Midbrain (tissue), 1 donor: ENCODE data around the gene ANO9.

ENCODE experiments used
- DNase-seq: peaks from one replicate; lab custom pipeline; 2025; lab: John Stamatoyannopoulos, UW

The ANO9 gene, protein sequence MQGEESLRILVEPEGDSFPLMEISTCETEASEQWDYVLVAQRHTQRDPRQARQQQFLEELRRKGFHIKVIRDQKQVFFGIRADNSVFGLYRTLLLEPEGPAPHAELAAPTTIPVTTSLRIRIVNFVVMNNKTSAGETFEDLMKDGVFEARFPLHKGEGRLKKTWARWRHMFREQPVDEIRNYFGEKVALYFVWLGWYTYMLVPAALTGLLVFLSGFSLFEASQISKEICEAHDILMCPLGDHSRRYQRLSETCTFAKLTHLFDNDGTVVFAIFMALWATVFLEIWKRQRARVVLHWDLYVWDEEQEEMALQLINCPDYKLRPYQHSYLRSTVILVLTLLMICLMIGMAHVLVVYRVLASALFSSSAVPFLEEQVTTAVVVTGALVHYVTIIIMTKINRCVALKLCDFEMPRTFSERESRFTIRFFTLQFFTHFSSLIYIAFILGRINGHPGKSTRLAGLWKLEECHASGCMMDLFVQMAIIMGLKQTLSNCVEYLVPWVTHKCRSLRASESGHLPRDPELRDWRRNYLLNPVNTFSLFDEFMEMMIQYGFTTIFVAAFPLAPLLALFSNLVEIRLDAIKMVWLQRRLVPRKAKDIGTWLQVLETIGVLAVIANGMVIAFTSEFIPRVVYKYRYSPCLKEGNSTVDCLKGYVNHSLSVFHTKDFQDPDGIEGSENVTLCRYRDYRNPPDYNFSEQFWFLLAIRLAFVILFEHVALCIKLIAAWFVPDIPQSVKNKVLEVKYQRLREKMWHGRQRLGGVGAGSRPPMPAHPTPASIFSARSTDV

DNA sequence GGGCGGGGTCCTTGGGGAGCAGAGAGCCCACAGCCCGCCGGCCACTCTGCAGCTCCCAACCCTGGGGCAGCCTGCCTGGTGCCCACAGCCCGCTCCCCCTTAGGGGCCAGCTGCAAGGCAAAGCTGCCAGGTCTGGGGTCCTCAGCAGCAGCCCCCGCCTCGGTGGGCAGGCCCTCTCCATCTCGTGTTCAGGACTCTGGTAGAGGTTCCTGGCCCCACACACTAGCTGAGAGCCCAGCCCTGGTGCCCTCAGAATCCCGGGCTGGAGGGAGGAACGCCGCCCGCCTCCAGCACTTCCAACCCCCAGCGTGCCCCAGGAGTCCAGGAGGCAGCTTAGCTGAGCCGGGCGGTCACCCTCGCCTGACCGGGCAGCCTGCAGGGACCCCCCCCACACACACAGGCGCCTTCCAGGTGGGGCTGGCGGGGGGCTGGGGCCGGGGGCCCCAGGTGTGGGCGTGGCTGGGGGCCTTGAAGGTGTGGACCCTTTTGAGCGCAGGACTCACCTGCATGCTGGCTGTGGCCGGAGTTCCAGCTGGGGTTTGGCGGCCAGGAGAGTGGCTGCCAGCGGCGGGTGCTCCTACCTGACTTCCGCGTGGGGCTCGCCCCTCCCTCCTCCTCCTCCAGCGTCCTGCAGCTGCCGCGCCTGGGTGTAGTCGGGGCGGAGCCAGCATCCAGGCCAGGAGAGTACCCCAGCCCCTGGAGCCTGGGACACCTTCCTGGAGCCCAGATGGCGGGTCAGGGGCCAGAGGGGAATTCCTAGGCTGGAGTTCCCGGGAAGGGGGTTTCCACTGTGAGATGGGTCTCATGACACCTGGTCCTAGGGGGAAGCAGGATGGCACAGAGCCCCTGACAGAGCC lies at the start of gene ANO9:
Gene ANO9 (minus strand): TSS at position 594 of the 857 bp plus-strand sequence. CDS start 85 bp downstream, at position 509.
- DNase-seq: no peak

GRCh38 chr11:491358-491757 lies 49.5 kb upstream of the ANO9 start:
- DNase-seq: no peak

- DNase-seq: no peak
These were observed 49.1 kb upstream of the ANO9 start for GRCh38 chr11:490930-491260.

GRCh38 chr11:490186-490929 lies 48.5 kb upstream of the ANO9 start:
- DNase-seq: no peak

- no peak for DNase-seq
These were observed 47.9 kb upstream of the ANO9 start for GRCh38 chr11:489610-490185.

- no peak for DNase-seq
These were observed 47.2 kb upstream of the ANO9 start for GRCh38 chr11:488992-489391.

- DNase-seq: no peak
These were observed 46.8 kb upstream of the ANO9 start for GRCh38 chr11:488579-488978.

- no peak for DNase-seq
These were observed 46.3 kb upstream of the ANO9 start for GRCh38 chr11:488062-488461.

DNA sequence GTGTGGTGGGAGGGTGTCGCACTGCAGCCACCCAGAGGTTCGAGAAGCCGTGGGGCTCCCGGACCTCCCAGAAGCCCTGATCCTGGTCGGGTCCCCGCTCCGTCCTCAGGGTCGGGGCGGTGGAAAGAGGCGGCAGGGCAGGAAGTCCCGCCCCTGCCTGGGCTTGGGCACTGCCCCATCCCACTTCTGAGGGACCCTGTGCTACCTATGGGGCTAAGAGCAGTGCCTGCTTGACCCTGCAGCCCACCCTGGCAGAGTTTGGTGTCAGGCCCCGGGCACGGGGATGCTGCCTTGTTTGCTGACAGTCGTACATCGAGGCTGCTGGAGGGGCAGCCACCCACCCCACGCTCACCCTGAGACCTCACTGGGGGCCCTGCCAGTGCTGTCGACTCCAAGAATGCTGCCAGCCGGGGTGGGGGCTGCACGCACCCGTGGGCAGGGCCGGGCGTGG lies 45.8 kb upstream of the ANO9 start:
- DNase-seq: no peak

- no peak for DNase-seq
These were observed 44.4 kb upstream of the ANO9 start for GRCh38 chr11:486189-486588.

DNA sequence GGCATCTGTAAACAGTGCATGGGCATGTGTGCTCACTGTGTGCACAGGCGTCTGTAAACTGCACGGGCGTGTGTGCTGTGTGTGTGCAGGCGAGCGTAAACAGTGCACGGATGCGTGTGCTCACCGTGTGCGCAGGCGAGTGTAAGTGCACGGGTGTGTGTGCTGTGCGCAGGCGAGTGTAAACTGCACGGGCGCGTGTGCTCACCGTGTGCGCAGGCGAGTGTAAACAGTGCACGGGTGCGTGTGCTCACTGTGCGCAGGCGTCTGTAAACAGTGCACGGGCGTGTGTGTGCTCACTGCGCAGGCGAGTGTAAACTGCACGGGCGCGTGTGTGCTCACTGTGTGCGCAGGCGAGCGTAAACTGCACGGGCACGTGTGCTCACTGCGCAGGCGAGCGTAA lies 42.8 kb upstream of the ANO9 start:
- DNase-seq: no peak

GRCh38 chr11:479311-479710 lies 37.5 kb upstream of the ANO9 start:
- no peak for DNase-seq

GRCh38 chr11:477052-477715 lies 35.4 kb upstream of the ANO9 start:
- DNase-seq: peak; percentile 38

DNA sequence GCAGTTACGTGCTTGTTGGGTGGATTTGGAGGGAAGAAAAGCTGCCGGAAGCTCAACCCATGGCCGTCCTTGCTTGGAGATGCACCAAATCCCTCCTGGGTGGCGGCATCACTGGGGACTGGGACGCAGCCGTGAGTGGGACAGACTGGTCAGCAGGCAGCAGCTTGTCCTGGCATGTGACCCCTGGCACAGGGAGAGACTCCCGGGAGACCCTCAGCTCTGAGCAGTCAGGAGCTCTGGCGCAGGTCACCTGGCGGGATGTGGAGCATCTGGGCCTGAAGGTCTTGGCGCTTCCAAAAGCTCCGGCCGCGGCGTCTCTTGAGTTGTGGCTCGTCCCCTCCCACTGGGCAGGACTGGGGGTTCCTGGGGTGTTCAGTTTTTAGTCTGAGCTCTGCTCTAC lies 34.6 kb upstream of the ANO9 start:
- no peak for DNase-seq

DNA sequence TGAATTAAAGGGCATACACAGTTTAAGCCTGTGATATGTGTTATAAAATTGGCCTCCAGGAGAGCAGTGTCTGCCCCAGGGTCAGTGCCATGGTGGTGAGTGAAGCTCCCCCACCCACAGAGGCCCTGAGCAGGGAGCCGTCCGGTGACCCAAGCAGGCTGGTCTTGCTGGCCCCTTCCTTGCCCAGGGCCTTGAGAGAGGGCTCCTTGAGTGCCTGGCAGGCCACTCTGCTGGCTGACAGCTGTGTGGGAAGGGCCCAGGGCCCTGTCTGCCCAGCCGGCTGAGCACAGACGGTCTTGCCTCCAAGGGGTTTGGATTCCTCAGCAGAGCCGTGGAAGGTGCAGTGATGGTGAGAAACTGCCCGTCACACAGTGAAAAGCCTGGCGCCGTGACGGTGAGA lies 34.1 kb upstream of the ANO9 start:
- no peak for DNase-seq

- DNase-seq: no peak
These were observed 33.2 kb upstream of the ANO9 start for GRCh38 chr11:474914-475506.

DNA sequence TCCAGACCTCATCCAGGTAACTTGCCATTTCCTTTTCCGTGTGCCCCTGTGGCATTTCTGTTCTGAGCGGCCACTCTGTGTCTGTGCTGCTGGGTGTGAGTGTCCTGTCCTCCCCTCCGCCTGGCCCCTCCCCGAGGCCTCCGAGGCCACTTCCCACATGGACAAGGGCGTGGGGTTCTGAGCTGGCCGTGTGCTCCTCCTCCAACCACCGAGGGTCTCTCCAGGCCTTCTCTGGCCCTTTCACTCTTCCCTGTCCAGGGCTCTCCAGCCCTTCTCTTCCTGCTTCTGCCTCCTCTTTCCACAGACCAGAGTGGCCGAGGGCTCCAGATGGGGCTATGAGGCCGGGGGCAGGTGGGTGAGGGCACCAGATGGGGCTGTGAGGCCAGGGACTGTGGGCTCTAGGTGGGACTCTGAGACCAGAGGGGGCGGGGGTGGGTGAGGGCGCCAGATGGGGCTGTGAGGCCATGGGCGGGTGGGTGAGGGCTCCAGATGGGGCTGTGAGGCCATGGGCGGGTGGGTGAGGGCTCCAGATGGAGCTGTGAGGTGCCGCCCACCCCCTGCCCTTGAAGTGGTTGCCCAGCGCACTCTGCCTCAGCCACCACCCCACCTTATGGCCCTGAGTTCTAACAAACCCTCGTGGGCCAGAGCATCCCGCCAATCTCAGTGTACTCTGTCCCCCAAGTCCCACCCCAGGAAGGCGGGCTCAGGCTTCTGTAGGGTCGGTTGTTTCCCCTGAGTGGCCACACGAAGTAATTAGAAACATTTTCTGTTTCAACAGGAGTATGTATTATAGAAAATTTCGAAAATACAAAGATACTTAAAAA lies 32.4 kb upstream of the ANO9 start:
- DNase-seq: no peak

DNA sequence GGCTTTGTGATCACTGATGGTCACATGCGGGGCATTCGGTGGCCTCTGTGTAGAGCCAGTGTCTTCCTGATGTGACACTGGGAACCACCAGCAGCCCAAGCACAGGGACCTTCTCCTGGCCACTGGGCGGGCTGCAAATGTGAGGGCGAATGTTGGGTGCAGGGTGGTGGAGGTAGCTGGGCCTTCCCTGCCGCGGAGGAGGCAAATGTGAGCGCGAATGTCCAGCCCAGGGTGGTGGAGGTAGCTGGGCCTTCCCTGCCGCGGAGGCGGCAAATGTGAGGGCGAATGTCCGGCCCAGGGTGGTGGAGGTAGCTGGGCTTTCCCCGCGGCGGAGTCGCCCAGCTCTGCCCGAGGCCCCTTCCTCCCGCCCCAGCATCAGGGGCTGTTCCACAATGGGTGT lies 31.6 kb upstream of the ANO9 start:
- DNase-seq: no peak

- DNase-seq: no peak
These were observed 31.0 kb upstream of the ANO9 start for GRCh38 chr11:472816-473215.

- no peak for DNase-seq
These were observed 30.5 kb upstream of the ANO9 start for GRCh38 chr11:472272-472671.
